Mesenteric fat pad (tissue), 1 donor: Measurements from ENCODE around the gene OPN1MW. TPM values are rescaled to one million over a fixed set of nuclear protein-coding genes. Genes with fewer than 3 reads are reported as not detected.
A peak's percentile ranks its signal among the peaks of the same experiment; 100 is the strongest.
"Not testable (repeated sequence)": the region's sequence is repeated elsewhere in the genome, so short reads cannot be mapped to it uniquely, and the experiment has no call there.

Experiments
- DNase-seq: peaks from one replicate; pipeline ENCODE4 v3.0.0-alpha.2; 2020; ENCODE audit warnings: low spot score
- total RNA-seq: library from RNA; stranded (reverse); fragmentation: NEBNext Ultra II Directional; extraction: Animal tissue kit (Norgen Biotek cat#: 25700); gene quantifications from one replicate; pipeline ENCODE4 v1.2.1, GENCODE V29; 2021
- donor health status: DM: yes; HTN: yes; CAD: no.

The OPN1MW gene
- total RNA-seq, 1 donor from 2014 or later: not detected

DNA sequence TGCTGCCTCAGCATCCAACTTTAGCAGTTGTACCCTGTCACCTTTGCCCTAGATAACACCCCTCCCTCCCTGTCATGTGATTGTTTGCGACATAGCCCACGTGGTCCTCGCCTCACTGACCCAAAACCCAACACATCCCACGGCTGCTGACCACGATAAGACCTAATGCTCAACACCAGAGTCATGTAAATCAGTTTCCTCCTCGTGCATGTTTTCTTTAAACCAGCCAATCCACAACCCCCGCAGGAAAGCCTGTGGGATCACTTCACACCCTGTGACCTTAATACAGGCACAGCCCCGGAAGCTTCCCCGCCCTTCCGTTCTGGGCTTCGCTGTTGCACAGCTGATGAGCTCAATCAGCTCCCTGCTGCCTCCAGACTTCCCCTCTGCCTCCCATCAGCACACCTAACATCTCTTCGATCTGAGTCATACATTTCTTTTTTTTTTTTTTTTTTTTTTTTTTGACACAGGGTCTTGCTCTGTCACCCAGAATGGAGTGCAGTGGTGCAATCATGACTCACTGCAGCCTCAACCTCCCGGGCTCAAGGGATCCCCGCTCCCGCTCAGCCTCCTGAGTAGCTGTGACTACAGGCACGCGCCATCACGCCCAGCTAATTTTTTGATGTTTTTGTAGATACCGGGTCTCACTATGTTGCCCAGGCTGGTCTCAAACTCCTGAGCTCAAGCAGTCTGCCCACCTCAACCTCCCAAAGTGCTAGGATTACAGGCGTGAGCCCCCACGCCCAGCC is 27.4 kb downstream of the OPN1MW start:
- DNase-seq: not testable (repeated sequence)

DNA sequence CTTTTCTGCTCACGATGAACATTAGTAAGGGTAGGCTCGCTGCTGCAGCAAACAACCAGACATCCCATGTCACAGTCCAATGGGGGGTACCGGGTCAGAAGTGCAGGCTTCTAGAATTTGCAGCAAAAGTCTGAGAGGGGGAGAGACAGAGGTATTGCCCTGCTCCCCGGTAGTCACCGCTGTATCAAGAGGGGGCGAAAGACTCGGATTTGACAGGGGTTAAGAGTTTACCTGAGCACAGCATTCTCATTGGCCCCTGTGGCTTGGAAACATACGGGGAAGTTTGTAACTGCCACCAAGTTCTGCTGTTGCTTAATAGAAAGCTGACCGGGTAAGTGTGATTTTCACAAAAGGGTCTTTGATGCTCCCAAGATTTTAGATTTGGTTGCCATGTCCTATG is 28.7 kb downstream of the OPN1MW start:
- peak; percentile 43 for DNase-seq

DNA sequence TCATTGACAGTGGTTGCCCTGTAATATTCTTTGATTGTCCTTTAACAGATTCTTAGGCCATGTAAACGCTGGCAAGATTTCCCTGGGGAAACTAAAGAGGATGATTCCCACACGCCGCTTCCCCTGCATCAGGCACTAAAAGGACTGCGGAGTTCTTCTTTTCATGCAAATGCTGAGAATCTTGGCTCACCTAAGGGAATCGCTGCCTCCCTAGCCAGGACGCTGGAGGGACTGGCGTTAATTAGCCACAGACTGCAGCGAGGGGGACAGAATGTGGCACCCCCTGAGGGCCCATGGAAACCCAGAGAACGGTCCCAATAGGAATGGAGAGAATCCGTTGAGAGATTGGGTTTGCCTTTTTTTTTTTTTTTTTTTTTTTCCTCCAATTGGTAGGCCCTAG is 29.1 kb downstream of the OPN1MW start:
- DNase-seq: not testable (repeated sequence)

DNA sequence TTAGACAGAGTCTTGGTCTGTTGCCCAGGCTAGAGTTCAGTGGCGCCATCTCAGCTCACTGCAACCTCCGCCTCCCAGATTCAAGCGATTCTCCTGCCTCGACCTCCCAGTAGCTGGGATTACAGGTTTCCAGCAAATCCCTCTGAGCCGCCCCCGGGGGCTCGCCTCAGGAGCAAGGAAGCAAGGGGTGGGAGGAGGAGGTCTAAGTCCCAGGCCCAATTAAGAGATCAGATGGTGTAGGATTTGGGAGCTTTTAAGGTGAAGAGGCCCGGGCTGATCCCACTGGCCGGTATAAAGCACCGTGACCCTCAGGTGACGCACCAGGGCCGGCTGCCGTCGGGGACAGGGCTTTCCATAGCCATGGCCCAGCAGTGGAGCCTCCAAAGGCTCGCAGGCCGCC is 37.1 kb downstream of the OPN1MW start, which contains the start of gene OPN1MW2:
OPN1MW2 (plus strand) TSS at position 301 of the 400 bp plus-strand sequence; CDS start at position 361, 60 bp downstream.
- DNase-seq: not testable (repeated sequence)

DNA sequence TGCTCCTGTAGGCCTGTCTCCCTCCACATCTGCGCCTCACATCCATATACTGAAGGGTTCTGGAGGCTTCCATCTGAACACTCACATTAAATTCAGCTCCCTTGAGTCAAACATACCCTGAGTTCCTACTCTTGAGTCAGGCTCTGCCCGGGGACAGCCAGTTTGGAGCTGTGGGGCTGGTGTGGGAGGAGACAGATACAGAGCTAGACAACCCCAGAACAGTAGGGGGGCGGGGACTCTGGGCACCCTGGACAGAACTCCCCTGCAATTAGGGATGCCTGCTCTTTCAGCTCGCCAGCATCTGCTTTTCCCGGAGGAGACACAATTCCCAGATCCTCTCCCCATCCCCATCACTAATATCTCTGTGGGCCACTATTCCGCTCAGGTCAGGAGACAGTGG is 42.9 kb downstream of the OPN1MW start:
- DNase-seq: not testable (repeated sequence)

DNA sequence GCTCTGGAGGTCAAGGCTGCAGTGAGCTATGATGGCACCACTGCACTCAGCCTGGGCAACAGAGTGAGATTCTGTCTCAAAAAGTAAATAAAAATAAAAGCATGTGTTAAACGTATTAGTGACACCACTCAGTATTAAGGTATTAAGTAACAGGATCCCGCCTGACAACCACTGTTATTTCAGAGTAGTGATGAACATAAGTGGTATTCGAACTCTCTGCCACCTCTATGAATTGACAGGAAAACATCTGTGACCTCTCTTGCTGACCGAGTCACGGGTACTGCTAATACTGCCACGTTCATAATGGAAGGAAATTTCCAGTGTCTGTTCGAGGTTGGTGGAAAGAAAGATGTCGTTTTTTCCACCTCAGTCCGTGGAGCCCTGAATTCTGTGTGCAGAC is 44.3 kb downstream of the OPN1MW start:
- DNase-seq: not testable (repeated sequence)

DNA sequence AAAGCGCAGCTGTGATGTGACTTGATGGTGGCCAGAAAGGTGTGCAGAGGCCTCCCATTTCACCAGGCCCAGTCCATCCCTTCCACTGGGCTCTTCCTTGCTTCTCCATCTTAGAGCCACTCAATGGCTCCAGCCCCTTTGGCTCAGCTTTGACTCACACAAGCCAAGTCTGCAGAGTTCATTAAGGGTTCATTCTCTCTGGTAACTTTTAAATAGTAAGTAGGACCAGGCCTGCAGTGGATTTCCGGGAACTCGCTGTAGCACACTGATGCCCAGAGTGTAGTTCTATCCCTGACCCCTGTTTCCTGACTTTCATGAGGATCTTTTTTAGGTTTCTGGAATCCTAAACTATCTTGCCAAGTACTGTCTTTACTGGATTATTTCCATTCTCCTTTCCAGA is 49.0 kb downstream of the OPN1MW start:
- not testable (repeated sequence) for DNase-seq

DNA sequence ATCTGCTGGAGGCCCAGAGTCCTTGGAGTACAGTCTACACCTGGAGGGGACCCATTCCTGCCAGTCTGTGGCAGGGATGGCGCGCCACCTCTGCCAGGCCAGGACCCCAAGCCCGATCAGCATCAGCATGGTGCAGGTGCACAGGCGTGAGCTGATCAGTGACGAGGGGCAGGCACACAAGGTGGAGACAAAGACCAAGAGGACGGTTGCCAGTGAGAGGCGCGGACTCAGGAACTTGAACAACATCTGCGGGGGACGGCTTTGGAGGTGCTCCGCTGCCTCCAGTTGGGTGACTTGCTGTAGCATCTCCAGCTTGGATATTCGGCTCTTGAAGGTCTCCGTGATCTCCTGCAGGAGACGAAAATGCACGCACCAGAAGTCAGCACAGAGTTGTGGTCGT is 51.2 kb downstream of the OPN1MW start:
- DNase-seq: not testable (repeated sequence)

DNA sequence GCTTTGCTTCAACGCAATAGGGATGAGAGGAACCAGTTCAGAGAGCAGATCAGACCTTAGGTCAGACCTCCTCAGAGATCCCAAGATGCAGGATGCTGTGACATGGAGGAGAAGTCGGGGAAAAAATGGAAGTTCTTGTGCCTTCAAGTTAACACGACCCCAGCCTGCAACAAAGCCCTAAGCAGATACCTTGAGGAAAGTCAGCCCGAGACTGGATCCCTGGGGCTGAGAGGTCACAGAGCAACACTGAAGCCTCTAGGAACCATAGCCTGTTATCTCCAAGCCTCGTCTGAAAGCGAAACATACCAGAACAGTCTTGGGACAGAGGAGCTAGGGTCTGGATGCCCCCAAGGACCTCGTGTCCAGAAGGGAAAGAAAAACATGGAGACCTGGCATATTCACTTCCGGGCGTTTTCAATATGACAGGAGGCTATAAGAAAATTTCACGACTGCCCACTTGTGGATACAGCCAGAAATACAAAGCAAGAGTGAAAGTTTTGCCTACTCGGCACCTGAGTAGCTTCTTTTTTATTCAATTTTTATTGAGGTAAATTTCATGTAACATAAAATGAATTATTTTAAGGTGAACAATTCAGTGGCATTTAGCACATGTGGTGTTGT is 56.7 kb downstream of the OPN1MW start:
- DNase-seq: peak; percentile 76

DNA sequence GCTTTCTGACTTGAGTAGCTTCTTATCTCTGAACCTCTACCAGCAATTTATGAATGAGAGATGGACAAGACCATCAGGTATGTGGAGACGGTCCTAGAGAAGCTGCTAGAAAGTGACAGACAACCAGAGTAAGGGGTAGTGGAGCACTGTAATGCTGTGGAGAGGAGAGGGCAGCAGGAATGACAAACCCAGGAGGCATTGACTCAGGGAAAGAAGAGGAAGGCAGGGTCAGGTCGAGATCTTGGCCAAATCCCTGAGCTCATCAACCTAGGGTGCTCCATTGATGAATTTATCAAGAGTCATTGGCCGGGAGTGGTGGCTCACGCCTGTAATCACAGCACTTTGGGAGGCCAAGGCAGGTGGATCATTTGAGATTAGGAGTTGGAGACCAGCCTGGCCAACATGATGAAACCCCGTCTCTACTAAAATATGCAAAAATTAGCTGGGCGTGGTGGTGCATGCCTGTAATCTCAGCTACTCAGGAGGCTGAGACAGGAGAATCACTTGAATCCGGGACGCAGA is 57.6 kb downstream of the OPN1MW start:
- DNase-seq: not testable (repeated sequence)

Other genes with a start within 250 kb of the OPN1MW start
- gene NAA10, start 247.6 kb upstream of the OPN1MW start, total RNA-seq: 118 TPM
- gene RENBP, start 238.0 kb upstream of the OPN1MW start, total RNA-seq: 34.5 TPM
- gene HCFC1, start 210.8 kb upstream of the OPN1MW start, total RNA-seq: 45.3 TPM
- gene TMEM187, start 209.8 kb upstream of the OPN1MW start, total RNA-seq: 8.7 TPM
- 167 TPM for gene IRAK1, start 162.7 kb upstream of the OPN1MW start, total RNA-seq
- gene MECP2, start 84.9 kb upstream of the OPN1MW start, total RNA-seq: 65.5 TPM
- gene OPN1LW, start 38.4 kb upstream of the OPN1MW start, total RNA-seq: not detected
- gene OPN1MW2, start 37.2 kb downstream of the OPN1MW start, total RNA-seq: not detected
- not detected for gene OPN1MW3, start 75.0 kb downstream of the OPN1MW start, total RNA-seq
- gene TEX28, start 112.5 kb downstream of the OPN1MW start, total RNA-seq: not detected
- gene TKTL1, start 113.2 kb downstream of the OPN1MW start, total RNA-seq: 0.80 TPM
- gene FLNA, start 192.0 kb downstream of the OPN1MW start, total RNA-seq: 1,133 TPM
- gene EMD, start 196.7 kb downstream of the OPN1MW start, total RNA-seq: 57.4 TPM
- gene RPL10, start 215.8 kb downstream of the OPN1MW start, total RNA-seq: 2,424 TPM
- 18.9 TPM for gene DNASE1L1, start 226.7 kb downstream of the OPN1MW start, total RNA-seq
- gene TAFAZZIN, start 228.9 kb downstream of the OPN1MW start, total RNA-seq: 32.4 TPM
- 72.5 TPM for gene ATP6AP1, start 246.1 kb downstream of the OPN1MW start, total RNA-seq